Measurements from ENCODE around the gene NMNAT1.
"Not testable (repeated sequence)": the region's sequence is repeated elsewhere in the genome, so short reads cannot be mapped to it uniquely, and the experiment has no call there.

The NMNAT1 gene

DNA sequence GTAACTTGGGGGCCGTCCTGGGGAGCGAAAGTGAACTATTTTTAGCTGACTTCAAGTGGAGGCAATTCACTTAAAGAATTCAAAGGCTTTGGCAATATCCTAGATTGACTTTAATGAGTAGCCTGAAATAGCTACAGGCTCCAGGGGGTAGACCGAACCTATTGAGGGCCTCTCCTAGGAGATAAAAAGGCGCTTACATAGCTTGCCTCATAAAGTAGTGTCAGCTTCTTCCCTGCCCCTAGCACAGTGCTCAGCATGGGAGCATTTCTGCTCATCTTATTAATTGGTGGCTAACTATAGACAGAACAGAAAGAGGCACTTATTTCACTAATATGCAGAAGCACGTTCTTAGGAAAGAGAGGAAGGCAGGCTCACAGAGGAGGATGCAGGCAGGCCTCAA is 20.9 kb upstream of the NMNAT1 start:
- DNase-seq, result no peak

DNA sequence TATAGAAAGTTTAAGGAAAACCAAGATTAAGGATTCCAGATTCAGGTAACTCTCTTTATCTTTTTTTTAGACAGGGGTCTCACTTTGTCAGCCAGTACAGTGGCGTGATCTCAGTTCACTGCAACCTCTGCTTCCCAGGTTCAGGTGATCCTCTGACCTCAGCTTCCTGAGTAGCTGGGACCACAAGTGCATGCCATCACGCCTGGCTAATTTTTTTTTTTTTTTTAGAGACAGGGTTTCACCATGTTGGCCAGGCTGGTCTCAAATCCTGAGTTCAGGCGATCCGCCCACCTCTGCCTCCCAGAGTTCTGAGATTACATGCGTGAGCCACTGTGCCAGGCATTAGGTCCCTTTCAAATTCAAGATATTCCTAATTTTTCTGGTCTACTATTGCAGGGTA is 16.0 kb upstream of the NMNAT1 start:
- no peak for DNase-seq

DNA sequence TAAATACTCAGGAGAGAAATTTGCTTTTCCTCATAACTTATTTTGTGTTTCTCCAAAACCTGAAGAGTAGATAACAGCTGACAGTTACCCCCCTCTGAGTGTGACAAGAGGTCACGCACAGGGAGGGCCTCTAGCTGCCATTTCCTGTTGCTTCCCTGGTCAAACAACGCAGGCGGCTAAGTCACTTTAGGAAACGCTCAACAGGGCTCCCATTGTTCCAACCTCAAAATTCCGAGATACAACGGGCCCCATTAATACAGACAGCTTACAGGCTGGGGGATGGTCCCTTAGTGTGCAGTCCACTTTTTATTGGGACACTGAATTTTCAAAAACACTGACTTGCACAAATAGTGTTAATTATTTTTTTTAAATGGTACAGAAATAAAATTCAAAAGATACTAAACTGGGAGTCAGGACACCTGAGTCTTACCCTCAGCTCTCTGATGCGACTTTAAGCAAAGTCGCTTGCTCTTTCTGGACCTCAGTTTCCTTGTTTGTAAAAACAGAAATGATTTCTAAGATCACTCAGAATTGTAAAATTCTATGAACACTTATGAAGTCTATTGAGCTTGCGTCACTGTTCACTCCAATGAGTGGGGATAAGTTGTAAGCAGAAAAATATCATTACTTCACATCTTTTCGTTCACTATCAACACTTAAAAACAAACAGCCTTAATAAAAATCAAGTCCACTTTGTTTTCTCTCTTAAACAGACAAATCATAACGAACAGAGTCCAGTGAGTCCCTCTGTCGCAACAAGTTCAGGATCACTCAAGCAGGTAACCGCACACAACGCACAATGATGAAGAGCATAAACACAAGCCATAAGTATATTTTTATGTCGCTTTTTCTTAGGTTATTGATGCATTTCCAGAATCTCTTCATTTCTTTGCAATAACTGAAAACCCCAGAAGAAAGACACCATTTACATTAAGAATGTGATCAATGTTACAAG is 13.6 kb upstream of the NMNAT1 start:
- no peak for DNase-seq

DNA sequence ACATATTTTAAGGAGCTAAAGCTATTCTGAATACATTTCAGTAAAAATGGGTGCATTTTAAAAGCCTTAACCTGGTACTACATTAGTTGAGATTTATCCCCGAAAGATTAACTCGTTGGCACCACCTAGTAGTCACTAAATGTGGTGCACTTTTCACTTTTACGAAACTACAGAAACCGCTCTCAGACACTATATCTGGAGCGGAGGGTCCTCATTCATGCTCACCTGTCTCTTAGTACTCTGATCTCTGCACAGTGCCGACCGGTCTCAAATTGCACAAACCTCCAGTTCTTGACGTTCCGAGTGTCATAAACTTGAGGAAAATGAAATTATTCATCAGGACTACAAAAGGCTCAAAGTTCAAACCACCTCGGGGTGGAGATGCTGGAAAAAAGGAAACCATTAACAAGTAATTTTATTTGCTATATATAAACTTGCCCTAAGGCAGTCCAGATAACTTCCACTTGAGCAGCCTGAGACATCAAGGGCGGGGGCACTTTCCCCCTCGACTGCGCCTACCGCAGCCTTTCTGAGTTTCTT is 806 bp upstream of the NMNAT1 start:
- peak; percentile 57 for DNase-seq

DNA sequence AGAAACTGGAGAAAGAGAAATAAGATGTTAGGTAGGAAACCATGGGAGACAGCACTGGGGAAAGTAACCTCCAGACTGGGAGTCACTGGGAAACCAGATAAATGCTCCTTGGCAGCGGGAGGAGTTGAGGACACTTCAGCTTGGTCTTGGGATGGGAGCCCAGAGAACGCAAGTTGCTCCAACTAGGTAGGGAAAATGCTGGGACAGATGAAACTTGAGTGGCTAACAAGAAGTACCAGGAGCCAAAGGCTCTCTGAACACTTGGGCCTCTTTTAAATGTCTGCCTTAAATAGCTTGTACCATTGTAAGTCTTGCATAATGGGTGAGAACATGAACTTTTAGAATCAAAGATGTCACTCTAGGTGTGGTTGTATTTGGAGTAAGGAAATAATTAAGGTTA is 3.0 kb downstream of the NMNAT1 start:
- no peak for DNase-seq

DNA sequence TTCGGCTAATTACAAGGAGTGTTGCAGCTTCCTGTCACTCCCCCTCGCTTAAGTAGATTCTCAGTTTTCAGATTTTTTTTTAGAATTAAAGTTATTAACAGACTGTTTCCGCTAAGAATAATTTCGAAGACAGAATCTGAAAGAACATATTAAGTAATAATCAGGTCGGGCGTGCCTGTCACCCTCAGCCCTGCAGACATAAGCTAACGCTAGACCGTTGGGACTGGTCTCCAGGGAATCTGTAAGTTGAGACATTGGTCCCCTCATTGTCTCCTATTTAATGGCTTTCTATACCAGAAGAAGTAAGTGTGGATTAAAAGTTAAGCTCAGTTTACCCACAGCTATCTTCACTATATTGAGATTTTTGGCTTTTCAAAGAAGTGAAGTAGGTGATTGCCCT is 14.5 kb downstream of the NMNAT1 start:
- no peak for DNase-seq

DNA sequence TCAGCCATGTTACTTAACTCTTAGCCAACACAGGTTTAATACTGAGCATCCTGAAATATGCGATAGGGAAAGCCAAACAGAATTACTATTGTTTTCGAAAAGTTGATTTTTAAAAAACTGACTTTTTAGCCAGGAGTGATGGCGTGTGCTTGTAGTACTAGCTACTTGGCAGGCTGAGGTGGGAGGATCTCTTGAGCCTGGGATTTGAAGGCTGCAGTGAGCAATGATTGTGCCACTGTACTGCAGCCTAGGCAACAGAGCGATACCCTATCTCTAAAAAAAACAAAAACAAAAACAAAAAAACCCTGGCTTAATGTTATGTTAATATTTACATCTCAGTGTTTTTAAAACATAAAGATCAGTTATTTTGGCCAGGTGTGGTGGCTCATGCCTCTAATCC is 16.7 kb downstream of the NMNAT1 start:
- no peak for DNase-seq

DNA sequence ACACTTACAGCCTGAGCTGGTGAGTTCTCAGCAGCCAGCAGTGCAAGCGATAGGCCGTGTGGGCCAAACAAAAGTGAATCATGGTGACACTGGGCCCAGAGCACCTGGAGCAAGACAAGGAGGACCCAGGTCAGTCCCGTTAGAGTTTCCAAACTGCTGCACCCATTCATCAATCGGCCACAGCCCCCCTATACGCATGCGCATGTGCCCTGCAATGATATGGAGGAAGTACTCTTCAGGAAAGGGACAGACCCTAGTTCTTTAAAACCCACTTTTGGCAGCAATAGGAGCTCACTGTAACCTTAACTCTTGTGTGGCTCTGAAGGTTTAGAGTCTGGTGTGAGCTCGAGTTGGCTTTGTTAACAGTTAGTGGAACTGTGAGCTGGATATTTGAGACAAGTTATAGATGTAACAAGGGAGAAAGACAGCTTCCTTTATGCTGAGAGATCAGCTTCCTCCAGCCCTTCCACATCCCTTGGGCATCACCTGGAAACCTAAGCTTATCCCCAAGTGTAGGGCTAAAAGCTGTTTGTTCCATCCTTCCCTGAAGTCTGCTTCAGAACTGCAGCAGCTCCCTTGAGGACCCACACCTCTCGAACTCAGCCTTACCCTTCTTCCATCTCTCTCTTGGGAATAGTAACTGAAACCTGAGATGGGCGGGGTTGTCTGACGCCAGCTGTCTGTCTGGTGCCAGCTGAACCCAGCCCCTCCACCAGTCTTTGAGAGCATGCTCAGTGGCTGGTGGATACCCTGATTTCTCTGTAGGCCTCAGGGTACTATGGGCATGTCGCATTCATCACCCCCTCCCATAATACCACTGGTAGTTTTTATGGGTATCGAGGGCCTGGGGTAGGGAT is 17.7 kb downstream of the NMNAT1 start:
- DNase-seq, result no peak

DNA sequence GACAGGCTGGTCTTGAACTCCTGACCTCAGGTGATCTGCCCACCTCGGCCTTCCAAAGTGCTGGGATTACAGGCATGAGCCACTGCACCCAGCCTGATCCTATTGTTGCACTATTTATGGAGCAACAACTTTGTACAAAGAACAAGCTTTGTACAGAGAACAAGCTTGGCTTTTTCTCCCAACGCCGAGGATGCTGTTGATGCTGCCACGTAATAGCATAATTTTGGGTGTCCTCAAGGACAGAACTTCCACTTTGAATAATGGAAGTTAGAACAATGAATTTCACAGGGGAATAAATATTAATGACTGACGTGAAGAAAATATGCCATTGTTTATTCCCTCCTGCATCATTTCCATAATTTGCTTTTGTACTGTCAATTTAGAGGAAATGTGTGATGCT is 41.0 kb downstream of the NMNAT1 start:
- DNase-seq, result no peak

DNA sequence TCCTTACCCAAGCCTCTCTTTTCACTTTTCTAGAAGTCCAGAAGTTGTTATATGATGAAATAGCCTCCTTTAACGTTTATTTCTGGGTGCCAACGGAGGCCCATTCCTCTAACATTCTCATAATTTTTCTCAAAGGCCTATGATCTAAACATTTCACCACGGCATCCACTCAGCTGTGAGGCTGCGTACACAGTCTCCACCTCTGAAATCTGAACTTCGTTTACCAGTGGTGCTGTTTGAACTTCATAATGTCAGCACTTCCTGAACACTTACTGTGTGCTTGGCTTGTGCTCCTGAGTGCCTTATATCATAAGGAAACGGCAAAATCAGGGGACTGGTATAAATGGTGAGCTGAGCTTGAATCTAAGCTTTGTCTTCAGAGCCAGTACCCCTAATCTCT is 41.7 kb downstream of the NMNAT1 start:
- DNase-seq, result no peak

DNA sequence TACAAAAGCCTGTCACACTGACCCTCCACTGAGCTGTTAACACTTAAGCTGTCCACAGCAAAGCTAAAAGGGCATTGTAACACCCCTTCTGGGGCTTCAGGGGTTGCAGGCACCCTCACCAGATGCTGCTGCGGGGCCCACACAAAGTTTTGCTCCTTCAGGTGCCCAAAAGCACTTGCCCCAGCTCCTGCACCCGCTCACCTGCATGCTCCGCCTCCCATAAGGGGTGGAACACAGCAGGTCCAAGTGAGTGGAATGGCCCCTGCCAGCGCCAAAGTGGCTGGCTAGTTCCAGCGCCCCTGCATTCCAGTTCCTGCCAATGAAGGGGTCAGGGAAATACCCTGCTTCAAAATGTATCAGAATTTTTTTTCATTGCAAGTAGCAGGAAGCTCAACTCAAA is 46.5 kb downstream of the NMNAT1 start:
- no peak for DNase-seq

DNA sequence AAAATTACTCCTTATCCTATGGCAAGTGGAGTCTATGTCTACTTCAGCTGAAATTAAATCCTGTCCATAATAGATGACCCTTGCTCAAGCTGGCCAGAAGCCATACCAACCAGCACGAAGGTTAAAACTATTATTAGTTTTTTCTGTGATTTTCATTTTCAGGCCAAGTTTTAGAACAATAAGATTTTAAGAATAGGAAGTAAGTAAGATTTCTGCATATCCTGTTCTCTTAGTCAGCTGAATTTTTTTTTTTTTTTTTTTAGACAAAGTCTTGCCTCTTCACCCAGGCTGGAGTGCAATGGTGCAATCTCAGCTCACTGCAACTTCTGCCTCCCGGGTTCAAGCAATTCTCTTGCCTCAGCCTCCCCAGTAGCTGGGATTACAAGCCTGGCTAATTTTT is 47.7 kb downstream of the NMNAT1 start:
- DNase-seq, result no peak

DNA sequence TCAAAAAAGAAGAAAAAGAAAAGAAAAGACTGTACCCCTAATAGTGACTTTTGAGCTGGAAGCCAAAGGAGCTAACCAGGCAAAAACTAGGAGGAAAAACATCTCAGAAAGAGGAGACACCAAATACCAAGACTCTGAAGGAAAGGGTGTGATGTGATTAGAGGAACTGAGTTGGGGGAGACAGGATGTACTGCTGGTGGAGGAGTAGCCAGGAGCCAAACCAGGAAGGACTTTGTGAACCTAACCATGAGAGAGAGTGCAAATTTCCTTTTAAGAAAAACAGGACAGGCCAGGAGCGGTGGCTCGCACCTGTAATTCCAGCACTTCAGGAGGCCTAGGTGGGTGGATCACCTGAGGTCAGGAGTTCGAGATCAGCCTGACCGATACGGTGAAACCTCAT is 49.6 kb downstream of the NMNAT1 start:
- no peak for DNase-seq

DNA sequence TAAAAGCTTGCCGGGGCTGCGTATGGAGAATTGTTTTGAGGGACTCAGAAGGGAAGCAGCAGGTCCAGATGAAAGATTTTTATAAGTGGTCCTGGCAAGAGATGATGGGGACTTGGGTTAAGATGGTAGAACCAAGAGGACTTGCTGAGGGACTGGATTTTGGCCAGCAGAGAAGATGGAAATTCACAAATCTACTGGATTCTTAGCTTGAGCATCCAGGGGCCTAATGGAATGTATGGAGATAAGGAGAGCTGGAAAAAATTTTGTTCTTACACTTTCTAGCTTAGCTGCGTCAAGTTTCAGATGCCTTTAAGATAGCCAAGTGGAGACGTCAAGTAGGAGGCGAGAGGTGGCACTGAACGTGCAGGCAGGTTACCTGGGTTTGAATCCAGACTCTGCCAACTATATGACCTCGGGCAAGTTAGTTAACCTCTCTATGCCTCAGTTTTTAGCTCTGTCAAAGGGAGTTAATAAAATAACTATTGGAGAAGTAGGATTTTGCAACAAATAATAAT is 50.3 kb downstream of the NMNAT1 start:
- no peak for DNase-seq

DNA sequence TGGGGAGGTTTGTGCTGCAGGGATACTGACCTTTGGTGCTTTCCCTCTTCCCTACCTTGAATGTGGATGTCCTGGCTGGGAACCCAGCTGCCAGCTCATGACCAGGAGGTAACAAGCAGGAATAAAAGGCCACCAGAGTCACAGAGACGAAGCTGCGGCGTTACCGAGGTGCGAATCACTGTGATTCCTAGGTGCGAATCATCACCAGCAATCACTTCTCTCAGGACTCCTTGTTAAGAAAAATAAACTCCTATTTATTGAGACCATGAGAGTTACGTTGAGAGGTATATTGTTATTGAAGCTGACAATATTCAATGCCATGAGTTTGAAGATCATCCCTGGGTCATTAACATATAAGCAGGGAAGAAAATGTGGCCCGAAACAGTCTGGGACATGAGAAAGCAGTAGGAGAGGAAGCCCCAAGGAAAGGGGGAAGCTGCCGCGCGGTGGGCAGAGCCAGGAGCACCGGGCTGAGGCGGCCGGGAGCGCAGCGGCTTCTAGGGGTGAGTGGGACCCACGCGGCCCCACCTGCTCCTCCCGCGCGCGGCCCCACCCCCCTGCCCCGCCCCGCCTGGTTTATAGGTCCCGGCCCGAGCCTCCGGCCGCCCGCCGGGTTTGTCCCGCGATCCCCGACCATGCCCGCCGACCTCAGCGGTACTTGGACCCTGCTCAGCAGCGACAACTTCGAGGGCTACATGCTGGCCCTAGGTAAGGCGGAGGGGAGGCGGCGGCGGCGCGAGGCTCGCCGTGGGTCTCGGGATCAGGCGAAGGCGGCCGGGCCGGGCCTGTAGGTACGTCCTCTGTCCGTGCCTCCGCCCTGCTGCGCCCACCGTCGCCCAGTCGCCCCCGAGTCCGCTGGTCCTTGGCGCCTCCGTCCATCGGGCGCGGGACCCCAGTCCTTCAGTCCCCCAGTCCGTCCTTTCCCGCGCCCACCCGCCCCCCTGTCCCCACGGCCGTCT is 53.6 kb downstream of the NMNAT1 start, which contains the start of gene RBP7:
Gene RBP7 (plus strand): TSS at position 605 of the 959 bp plus-strand sequence. CDS start 31 bp downstream, at position 636.
- DNase-seq, result peak; percentile 2

DNA sequence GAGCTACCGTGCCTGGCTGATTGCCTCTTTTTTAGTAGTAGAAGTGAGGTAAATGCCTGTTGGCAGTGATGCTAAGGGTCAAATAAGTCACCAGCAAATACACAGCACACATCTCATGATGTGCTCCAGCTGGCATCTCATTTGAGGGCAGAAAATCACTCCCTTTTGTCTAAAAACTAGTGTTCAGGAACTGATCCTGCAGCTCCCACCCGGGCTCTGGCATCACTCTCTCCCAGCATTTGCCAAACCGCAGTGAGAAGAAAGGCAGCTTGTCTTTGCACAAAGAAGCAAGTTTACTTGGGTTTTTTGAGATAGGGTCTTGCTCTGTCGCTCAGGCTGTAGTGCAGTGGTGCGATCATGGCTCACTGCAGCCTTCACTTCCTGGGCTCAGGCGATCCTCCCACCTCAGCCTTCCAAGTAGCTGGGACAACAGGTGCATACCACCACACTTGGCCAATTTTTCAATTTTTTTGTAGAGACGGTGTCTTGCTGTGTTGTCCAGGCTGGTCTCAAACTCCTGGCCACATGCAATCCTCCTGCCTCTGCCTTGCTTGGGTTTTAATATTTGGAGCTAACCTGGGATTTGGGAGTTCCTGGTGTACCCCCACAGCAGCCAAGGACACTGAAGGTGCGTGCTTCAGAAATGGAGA is 57.9 kb downstream of the NMNAT1 start:
- no peak for DNase-seq

DNA sequence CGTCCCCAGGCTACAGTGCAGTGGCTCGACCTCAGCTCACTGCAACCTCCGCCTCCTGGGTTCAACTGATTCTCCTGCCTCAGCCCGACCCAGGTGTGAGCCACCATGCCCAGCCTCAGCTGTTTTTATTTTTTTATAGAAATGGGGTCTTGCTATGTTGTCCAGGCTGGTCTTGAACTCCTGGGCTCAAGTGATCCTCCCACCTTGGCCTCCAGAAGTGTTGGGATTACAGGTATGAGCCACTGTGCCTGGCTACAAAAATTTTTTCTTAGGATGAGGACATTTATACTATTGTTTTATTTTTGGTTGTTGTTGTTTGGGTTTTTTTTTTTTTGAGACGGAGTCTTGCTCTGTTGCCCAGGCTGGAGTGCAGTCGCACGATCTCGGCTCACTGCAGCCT is 62.0 kb downstream of the NMNAT1 start:
- not testable (repeated sequence) for DNase-seq

DNA sequence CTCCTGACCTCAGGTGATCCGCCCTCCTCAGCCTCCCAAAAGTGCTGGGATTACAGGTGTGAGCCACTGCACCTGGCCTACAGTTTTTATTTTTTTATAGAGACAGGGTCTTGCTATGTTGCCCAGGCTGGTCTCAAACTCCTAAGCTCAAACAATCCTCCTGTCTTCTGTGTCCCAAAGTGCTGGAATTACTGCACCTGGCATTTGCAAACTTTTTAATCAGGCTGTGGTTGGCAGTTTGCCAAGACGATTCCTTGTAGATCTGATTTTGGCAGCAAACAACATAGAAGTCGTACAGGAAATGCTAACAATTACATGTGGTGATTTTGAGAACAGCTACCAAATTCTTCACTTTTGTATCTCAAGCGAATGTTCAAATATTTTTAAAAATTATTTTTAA is 63.9 kb downstream of the NMNAT1 start:
- DNase-seq, result no peak

DNA sequence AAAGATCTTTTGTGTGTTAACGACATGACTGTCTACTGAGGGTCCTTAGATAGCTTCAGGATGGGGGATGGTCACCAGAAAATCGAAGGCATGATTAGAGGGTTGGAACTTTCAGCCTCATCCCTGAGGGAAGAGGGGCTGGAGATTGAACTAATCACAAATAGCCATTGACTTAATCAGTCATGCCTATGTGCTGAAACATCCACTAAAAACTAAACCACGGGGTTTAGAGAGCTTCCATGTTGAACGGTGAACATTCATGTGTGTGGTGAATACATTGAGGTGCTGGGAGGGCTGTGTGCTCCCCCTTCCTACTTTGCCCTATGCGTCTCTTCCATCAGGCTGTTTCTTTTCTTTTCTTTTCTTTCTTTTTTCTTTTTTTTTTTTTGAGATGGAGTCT is 70.7 kb downstream of the NMNAT1 start:
- DNase-seq, result no peak

DNA sequence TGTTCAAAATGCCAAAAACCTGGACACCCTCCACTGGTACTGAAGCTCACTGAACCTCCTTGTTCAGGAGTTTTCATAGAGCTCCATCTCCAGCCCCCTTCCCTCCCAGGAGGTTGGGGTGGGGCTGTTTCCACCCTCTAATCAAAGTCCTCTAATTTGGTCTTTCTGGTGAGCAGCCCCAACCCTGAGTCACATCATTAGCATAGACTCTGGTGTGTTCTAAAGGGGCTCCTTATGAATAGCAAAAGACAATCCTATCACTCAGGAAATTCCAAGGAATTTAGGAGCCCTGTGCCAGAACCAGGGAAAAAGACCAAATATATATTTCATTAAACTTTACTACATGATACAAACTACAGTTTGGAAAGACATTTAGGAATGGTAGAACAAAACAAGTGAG is 76.3 kb downstream of the NMNAT1 start:
- no peak for DNase-seq

DNA sequence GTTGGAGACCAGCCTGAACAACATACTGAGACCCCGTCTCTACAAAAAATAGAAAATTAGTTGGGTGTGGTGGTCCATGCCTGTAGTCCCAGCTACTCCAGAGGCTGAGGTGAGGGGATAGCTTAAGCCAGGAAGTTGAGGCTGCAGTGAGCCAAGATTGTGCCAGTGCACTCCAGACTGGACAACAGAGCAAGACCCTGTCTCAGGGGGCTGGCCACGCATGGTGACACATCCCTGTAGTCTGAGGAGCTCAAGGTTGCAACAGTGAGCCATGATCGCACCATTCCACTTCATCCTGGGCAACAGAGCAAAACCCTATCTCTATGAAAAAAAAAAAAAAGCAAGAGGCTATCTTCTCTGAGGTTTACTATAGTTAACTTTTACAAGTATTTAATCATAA is 76.8 kb downstream of the NMNAT1 start:
- no peak for DNase-seq

DNA sequence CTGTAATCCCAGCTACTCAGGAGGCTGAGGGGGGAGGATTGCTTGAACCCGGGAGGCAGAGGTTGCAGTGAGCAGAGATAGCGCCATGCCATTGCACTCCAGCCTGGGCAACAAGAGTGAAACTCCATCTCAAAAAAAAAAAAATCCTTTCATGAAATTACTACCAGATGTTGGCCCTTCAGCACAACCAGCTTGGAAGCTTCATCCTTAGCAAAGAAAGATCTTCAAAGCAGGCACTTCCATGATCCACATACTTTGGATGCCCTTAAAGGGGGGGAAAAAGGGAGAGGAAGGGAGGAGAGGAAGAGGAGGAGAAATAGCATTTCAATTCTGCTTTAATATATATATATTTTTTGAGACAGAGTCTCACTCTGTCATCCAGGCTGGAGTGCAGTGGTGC is 77.4 kb downstream of the NMNAT1 start:
- not testable (repeated sequence) for DNase-seq
